HUDEP-2 (cell line): ENCODE measurements around the gene ACAP3.

ENCODE experiments used
- DNase-seq, 76 experiments: peaks; one replicate each; lab custom pipeline; 2025; ENCODE audit not compliant: unreplicated experiment in 76 of 76; lab: John Stamatoyannopoulos, UW

ACAP3 gene

GRCh38 chr1:1273209-1273511, 34.6 kb downstream of the ACAP3 start:
- DNase-seq = peak in 1 of 76 experiments; percentile 39

- DNase-seq = peak in 5 of 76 experiments; percentile 13 to 38 (median 24)
Measured at GRCh38 chr1:1272341-1273208, 35.2 kb downstream of the ACAP3 start.

- no peak for DNase-seq
Measured at GRCh38 chr1:1270813-1271212, 36.9 kb downstream of the ACAP3 start.

GRCh38 chr1:1268284-1268682, 39.4 kb downstream of the ACAP3 start:
- no peak for DNase-seq

GRCh38 chr1:1267488-1268283, 40.0 kb downstream of the ACAP3 start:
- DNase-seq = no peak

- DNase-seq = peak in 15 of 76 experiments; percentile 5 to 34 (median 13)
Measured at GRCh38 chr1:1264868-1265272, 42.9 kb downstream of the ACAP3 start.

- DNase-seq = no peak
Measured at GRCh38 chr1:1264026-1264425, 43.7 kb downstream of the ACAP3 start.

GRCh38 chr1:1262758-1263157, 45.0 kb downstream of the ACAP3 start:
- no peak for DNase-seq

- peak in 62 of 76 experiments; percentile 6 to 69 (median 44) for DNase-seq
Measured at GRCh38 chr1:1262071-1262470, 45.7 kb downstream of the ACAP3 start.

GRCh38 chr1:1260843-1261560, 46.7 kb downstream of the ACAP3 start:
- peak in 73 of 76 experiments; percentile 30 to 89 (median 74) for DNase-seq

- peak in 23 of 76 experiments; percentile 5 to 53 (median 26) for DNase-seq
Measured at GRCh38 chr1:1259951-1260600, 47.7 kb downstream of the ACAP3 start.

- no peak for DNase-seq
Measured at GRCh38 chr1:1259540-1259939, 48.2 kb downstream of the ACAP3 start.

- DNase-seq = no peak
Measured at GRCh38 chr1:1259119-1259488, 48.6 kb downstream of the ACAP3 start.

- DNase-seq = no peak
Measured at GRCh38 chr1:1256956-1257871, 50.5 kb downstream of the ACAP3 start.

GRCh38 chr1:1255611-1256010, 52.1 kb downstream of the ACAP3 start:
- DNase-seq = no peak

- no peak for DNase-seq
Measured at GRCh38 chr1:1255078-1255477, 52.7 kb downstream of the ACAP3 start.

- DNase-seq = no peak
Measured at GRCh38 chr1:1254667-1254998, 53.1 kb downstream of the ACAP3 start.

- DNase-seq = no peak
Measured at GRCh38 chr1:1253972-1254666, 53.6 kb downstream of the ACAP3 start.

- DNase-seq = no peak
Measured at GRCh38 chr1:1253314-1253713, 54.4 kb downstream of the ACAP3 start.
